Endothelial cell of umbilical vein (primary cell): ENCODE data around the gene SLC13A5.

Experiments used
- CTCF ChIP-seq, 2 donors: IDR thresholded peaks; 1 replicate in 1 of 2; 2 replicates in 1 of 2; pipeline ENCODE4 v1.5.1; 2011; ENCODE audit warnings: low read length in 2 of 2, mild to moderate bottlenecking in 2 of 2, moderate library complexity in 2 of 2, control low read depth in 1 of 2, inconsistent platforms in 1 of 2, low read depth in 1 of 2; ENCODE audit not compliant: insufficient read depth in 1 of 2; ENCODE audit errors: extremely low read depth in 1 of 2
- EZH2 ChIP-seq: IDR thresholded peaks from 2 replicates; pipeline ENCODE4 v1.6.1; 2012; ENCODE audit warnings: borderline replicate concordance, low read depth, mild to moderate bottlenecking, moderate library complexity, low read length, inconsistent platforms; ENCODE audit not compliant: severe bottlenecking
- FOS ChIP-seq: IDR thresholded peaks from 2 replicates; pipeline ENCODE4 v1.6.1; 2011; ENCODE audit warnings: mild to moderate bottlenecking, low read length, moderate library complexity, borderline replicate concordance; ENCODE audit not compliant: insufficient read depth
- JUN ChIP-seq: IDR thresholded peaks from 2 replicates; pipeline ENCODE4 v1.6.1; 2011; ENCODE audit warnings: borderline replicate concordance, low read depth; ENCODE audit not compliant: insufficient read length, insufficient read depth
- MAX ChIP-seq: IDR thresholded peaks from 2 replicates; pipeline ENCODE4 v1.6.1; 2011; ENCODE audit not compliant: insufficient read depth, insufficient read length
- MYC ChIP-seq: IDR thresholded peaks from one replicate; pipeline ENCODE4 v1.6.1; 2011; ENCODE audit warnings: mild to moderate bottlenecking, low read depth, low read length
- POLR2A ChIP-seq: IDR thresholded peaks from 2 replicates; pipeline ENCODE4 v1.6.1; 2012; ENCODE audit warnings: low read depth, mild to moderate bottlenecking, control low read depth, low read length
- POLR2AphosphoS5 ChIP-seq: IDR thresholded peaks from 2 replicates; pipeline ENCODE4 v1.6.1; 2012; ENCODE audit warnings: low read depth, mild to moderate bottlenecking, control low read depth, low read length, moderate library complexity; ENCODE audit not compliant: insufficient read depth

GRCh38 chr17:6638046-6638908, 74.9 kb downstream of the SLC13A5 start:
- TF ChIP-seq JUN (no peak), CTCF (IDR thresholded peaks at IDR 0.05; ENCODE audit: extremely low read depth in 1 of 2, insufficient read depth in 1 of 2, low read depth in 1 of 2, low read length in 2 of 2) (no peak), POLR2AphosphoS5 (no peak), POLR2A (no peak), MAX (no peak), EZH2 (no peak), MYC (no peak), FOS (no peak)
